HG02642 (cell line): ENCODE results near the gene LRATD1.
"Not testable (repeated sequence)": the region's sequence is repeated elsewhere in the genome, so short reads cannot be mapped to it uniquely, and the experiment has no call there.

Source experiments
- ATAC-seq: cut with Tn5 transposase; IDR thresholded peaks from one replicate; pipeline ENCODE4 v1.9.1; 2021; ENCODE audit warnings: mild to moderate bottlenecking; ENCODE audit not compliant: unreplicated experiment, poor library complexity

Gene LRATD1, protein sequence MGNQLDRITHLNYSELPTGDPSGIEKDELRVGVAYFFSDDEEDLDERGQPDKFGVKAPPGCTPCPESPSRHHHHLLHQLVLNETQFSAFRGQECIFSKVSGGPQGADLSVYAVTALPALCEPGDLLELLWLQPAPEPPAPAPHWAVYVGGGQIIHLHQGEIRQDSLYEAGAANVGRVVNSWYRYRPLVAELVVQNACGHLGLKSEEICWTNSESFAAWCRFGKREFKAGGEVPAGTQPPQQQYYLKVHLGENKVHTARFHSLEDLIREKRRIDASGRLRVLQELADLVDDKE

DNA sequence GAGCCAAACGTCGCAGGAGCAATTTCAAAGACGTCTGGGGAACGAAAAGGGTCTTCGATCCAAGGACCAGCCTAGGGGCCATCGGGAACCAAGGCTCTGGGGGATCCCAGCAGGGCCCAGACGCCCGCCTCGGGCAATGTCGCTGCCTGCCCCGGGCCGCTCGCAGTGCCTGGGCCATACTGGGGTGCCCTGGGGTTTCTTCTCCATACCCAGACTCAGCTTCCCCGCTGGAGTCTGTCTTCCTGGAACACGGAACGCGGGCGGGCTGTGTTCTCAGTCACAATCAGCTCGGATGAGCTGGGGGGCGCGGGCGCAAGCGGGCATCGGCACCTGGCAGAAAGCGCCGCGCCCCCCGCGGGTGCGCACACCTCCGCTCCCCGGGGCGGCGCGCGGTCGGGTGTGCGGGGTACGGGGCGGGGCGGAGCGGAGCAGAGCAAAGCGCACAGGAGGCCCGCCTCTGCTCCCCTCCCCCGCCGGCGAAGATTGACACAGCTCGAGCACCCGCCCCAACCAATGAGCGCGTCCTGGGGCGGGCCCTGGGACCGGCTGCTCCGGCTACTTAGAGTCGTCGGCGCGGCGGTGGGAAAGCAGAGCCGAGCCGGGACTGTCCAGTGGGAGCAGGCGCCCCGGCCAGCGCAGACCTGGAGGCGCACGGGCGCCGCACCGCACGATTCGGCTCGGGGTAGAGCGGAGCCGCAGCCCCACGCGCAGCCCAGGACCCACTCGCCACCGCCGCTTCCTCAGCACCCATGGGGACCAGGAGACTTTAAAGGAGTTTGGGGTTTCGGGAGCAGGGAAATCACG is at the start of gene LRATD1:
TSS of gene LRATD1 (plus strand) at position 585 of the 804 bp plus-strand sequence. CDS start 1,263 bp downstream, outside the sequence.
- no peak for ATAC-seq

DNA sequence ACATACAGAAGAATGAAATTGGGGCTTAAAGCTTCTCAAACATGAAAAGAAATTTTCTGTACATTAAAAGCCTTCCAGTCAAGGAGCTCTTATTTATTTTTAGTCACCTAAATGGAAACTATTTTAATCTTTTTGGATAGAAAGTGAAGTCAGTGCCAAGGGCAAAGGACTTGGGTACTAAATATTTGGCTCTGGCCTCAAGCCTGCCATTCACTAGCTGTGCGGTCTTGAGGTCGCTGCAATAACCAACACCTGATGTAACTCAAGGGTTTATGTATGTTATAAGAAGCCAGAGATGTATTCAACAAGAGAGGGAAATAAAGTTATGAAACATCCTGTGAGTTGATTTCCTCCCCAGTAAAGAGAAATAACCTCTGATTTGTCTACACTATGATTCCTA is 49.5 kb upstream of the LRATD1 start:
- ATAC-seq, result no peak

GRCh38 chr2:14583802-14584201 is 48.7 kb upstream of the LRATD1 start:
- no peak for ATAC-seq

GRCh38 chr2:14587119-14587518 is 45.4 kb upstream of the LRATD1 start:
- ATAC-seq, result no peak

GRCh38 chr2:14601156-14601770 is 31.3 kb upstream of the LRATD1 start:
- ATAC-seq, result no peak

- ATAC-seq, result no peak
Observed at GRCh38 chr2:14602309-14602708, 30.2 kb upstream of the LRATD1 start.

DNA sequence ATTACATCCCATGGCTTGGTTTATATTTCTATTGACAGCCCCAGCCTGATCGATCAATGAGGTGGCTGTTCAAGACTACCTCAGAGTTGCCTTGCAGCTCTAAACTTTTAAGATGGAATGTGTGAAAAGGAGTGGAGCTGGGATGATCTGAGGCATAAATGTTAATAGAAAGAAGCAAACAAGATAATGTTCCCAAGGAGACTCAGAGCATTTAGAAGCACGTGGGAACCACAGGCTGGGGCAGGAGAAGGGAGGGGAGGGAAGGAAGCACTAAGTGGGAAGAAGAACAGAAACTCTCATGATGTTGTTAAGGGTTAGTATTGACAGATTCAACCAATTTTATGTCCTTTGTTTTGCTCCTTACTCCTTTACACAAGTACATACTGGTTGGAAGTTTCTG is 28.8 kb upstream of the LRATD1 start:
- ATAC-seq, result no peak

DNA sequence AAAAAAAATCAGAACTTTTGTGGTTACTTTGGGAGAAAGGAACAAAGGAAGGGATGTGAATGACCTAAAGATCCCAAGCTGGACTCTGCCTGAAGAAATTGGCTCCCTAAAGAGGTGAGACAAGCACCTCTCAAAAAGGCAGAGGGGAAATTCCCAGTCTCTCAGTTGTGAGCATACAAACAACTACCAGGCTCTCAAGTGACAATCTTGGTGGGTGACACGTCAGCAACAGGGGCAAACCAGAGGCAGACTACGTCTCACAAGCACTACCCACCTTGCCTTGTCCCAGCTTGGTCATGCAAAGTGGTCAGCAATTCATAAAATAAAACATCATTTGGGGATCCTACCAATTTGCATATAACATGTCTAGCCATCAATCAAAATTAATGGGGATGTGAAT is 24.3 kb upstream of the LRATD1 start:
- no peak for ATAC-seq

GRCh38 chr2:14614017-14614416 is 18.5 kb upstream of the LRATD1 start:
- no peak for ATAC-seq

DNA sequence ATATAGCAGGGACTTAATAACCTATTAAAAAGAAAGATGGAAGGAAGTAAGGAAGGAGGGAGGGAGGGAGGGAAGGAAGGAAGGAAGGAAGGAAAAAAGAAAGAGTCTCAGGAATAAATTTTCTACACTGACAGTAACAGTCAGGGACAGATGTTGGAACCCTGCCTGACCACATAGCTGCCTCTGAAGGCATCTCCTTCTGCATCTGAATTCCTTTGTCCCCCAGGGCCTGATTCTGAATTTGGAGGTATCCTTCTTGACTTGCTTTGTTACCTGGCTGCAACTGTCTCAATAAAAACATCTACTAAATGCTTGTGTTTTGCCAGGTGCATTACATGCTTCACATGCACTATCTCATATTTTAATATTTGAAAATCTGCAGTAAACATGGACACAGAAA is 17.4 kb upstream of the LRATD1 start:
- no peak for ATAC-seq

- ATAC-seq, result no peak
Observed at GRCh38 chr2:14615760-14616159, 16.8 kb upstream of the LRATD1 start.

- ATAC-seq, result no peak
Observed at GRCh38 chr2:14616342-14616741, 16.2 kb upstream of the LRATD1 start.

DNA sequence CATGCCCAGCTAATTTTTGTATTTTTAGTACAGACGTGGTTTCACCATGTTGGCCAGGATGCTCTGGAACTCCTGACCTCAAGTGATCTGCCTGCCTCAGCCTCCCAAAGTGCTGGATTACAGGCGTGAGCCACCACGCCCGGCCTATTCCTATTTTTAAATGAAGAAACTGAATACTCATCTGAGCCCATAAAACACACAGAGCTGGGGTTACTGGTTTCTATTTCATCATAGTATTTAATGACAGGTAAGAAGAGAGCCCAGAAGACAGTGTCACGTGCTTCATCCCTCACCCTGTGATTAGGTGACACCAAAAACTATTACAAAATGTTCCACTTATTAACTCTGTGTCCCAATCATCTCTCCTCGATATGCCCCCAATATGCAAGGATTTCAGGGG is 15.6 kb upstream of the LRATD1 start:
- no peak for ATAC-seq

GRCh38 chr2:14619441-14619840 is 13.1 kb upstream of the LRATD1 start:
- ATAC-seq, result no peak

GRCh38 chr2:14621114-14621513 is 11.4 kb upstream of the LRATD1 start:
- ATAC-seq, result no peak

- no peak for ATAC-seq
Observed at GRCh38 chr2:14621906-14622549, 10.5 kb upstream of the LRATD1 start.

DNA sequence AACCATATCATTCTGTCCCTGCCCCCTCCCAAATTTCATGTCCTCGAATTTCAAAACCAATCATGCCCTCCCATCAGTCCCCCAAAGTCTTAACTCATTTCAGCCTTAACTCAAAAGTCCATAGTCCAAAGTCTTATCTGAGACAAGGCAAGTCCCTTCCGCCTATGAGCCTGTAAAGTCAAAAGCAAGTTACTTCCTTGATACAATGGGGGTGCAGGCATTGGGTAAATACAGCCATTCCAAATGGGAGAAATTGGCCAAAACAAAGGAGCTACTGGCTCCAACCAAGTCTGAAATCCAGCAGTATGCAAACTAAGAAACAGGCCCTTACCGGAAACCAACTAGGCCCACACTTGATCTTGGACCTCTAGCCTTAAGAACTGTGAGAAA is 10.0 kb upstream of the LRATD1 start:
- ATAC-seq, result not testable (repeated sequence)

DNA sequence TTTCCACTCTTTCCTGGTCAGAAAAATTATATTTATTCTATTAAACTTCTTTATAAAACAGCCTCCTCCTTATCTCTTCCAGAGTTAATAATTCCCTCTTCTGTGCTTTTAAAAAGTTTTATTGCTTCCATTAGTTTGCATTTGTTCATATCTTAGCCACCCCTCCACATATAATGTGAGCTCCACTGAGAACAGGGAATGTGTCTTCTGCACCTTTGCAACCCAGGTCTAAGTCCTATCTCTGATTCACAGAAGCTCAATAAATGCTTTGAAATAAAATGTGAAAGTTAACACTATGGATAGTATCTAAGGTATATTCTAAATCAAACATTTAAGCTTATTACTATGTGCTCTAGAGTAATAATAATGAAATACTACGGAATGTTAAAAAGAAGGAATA is 9.3 kb upstream of the LRATD1 start:
- ATAC-seq, result no peak

DNA sequence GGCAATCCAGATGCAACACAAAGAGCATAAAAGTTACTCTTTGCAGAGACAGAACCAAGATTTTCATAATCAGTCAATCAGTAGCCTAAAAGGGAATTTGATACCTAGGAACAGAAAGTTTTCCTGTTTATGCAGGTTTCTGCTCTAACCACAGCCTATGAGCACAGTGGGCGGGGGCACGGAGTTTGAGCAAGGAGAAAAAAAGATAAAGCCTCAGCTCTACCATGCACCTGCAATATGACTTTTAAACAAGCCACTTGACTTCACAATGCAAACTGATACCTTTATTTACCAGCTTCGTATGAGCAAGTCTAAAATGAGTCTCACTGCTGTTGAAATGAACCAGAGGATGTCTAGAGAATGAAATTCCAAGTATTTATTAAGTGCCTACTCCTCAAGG is 5.6 kb upstream of the LRATD1 start:
- no peak for ATAC-seq

- ATAC-seq, result no peak
Observed at GRCh38 chr2:14628901-14629300, 3.6 kb upstream of the LRATD1 start.
